ENCODE results near the gene CCDC158. TPM values are rescaled to one million over a fixed set of nuclear protein-coding genes. Genes with fewer than 3 reads are reported as not detected.

Gene CCDC158
- total RNA-seq, 1 donor from 2014 or later = not detected

DNA sequence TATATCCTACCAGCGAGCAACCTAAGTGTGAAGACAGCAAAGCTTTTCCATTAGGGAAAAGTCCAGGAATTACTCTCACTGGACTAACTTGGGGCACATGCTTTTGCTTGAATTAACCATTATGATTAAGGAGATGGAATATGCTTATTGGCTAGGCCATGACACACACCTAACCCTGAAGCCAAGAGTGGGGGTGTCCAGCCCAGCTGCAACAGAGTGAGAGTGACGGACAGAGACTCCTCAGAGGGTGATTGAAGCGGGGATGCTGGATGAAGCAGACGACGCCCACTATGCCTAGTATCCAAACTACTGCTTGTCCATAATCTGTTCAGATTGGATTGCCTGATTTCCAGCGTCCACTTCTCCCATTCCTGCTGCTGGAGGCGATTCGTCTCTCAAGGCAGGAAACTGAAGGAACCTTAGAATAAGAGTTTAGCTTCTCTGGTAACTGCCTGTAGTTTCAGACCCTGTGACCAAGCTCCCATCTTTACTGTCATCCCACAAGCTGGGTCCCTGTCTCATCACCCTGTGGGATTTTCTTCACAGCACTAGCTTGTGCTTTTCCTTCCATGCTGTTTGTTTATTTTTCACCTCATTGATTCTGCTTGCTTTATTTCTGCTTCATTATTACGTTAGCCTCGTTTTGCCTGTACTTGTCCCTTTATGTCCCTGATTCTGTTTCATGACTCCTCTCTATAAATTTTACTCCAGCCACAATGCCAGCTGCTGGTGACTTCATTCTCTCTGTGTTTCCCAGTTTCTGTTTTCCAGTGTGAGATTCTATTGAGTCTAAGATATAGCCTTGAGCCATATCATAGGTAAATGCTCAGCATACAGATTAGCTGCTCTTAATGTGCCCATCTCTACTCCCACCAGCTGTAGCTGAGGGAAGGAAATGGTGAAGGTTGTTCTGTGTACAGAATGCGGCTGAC is 150.4 kb downstream of the CCDC158 start:
- no peaks in the 10 kb centered on the region for H3K9me3 Mint-ChIP-seq (ENCODE audit: unreplicated experiment)
- H3K27me3 Mint-ChIP-seq (ENCODE audit: unreplicated experiment) = no peaks in the 10 kb centered on the region
- H3K4me1 Mint-ChIP-seq (ENCODE audit: low read depth, unreplicated experiment) = no peaks in the 10 kb centered on the region
- H3K4me3 Mint-ChIP-seq (ENCODE audit: unreplicated experiment) = no peak overlapping the region
- no peaks in the 10 kb centered on the region for H3K36me3 Mint-ChIP-seq (ENCODE audit: unreplicated experiment)
- no peak for DNase-seq
- TF ChIP-seq, protein P1, sequence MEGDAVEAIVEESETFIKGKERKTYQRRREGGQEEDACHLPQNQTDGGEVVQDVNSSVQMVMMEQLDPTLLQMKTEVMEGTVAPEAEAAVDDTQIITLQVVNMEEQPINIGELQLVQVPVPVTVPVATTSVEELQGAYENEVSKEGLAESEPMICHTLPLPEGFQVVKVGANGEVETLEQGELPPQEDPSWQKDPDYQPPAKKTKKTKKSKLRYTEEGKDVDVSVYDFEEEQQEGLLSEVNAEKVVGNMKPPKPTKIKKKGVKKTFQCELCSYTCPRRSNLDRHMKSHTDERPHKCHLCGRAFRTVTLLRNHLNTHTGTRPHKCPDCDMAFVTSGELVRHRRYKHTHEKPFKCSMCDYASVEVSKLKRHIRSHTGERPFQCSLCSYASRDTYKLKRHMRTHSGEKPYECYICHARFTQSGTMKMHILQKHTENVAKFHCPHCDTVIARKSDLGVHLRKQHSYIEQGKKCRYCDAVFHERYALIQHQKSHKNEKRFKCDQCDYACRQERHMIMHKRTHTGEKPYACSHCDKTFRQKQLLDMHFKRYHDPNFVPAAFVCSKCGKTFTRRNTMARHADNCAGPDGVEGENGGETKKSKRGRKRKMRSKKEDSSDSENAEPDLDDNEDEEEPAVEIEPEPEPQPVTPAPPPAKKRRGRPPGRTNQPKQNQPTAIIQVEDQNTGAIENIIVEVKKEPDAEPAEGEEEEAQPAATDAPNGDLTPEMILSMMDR (IDR thresholded peaks at IDR 0.05; ENCODE audit: partially characterized antibody, unreplicated experiment) = no peak
- H3K27ac Mint-ChIP-seq (ENCODE audit: unreplicated experiment) = no peak overlapping the region

DNA sequence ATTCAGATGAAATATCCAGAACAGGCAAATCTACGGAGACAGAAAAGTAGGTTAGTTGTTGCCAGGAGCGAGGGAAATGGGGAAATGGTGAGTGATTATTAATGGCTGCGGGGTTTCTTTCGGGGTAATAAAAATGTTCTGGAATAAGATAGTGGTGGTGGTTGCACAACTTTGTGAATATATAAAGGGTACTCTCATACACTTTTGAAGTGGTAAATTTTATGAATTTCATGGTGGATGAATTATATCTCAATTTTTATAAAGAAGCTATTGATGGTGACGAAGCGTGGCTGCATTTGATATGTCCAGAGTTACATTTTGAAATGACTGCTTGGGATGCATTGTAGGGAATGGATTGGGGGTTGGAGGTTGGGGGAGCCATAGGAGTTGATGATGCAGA is 153.1 kb downstream of the CCDC158 start:
- Mint-ChIP-seq H3K9me3 (ENCODE audit: unreplicated experiment) (no peaks in the 10 kb centered on the region), H3K4me1 (ENCODE audit: low read depth, unreplicated experiment) (no peaks in the 10 kb centered on the region), H3K4me3 (ENCODE audit: unreplicated experiment) (no peak overlapping the region), H3K27me3 (ENCODE audit: unreplicated experiment) (peaks cover 1% of the 10 kb centered on the region), H3K27ac (ENCODE audit: unreplicated experiment) (no peak overlapping the region), H3K36me3 (ENCODE audit: unreplicated experiment) (no peaks in the 10 kb centered on the region)
- no peak for DNase-seq
- TF ChIP-seq, protein P1 (IDR thresholded peaks at IDR 0.05; ENCODE audit: partially characterized antibody, unreplicated experiment) = no peak

DNA sequence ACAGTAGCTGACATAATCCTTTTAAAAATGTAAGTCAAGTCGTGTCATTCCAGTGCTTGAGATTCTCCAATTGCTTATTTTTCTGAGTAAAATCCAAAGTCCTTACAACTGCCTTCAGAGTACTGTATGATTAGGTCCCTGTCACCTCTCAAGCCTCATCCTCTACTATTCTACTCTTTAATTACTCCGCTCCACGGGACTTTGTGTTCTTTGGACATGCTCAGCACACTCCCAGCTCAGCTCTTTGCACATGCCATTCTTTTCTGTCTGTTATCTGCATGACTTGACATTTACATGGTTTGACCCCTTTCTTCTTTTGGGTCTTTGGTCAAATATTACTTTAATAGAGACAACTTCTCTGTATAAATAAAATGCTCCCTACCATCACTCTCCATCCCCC is 154.3 kb downstream of the CCDC158 start:
- TF ChIP-seq, protein P1 (IDR thresholded peaks at IDR 0.05; ENCODE audit: partially characterized antibody, unreplicated experiment) = no peak

DNA sequence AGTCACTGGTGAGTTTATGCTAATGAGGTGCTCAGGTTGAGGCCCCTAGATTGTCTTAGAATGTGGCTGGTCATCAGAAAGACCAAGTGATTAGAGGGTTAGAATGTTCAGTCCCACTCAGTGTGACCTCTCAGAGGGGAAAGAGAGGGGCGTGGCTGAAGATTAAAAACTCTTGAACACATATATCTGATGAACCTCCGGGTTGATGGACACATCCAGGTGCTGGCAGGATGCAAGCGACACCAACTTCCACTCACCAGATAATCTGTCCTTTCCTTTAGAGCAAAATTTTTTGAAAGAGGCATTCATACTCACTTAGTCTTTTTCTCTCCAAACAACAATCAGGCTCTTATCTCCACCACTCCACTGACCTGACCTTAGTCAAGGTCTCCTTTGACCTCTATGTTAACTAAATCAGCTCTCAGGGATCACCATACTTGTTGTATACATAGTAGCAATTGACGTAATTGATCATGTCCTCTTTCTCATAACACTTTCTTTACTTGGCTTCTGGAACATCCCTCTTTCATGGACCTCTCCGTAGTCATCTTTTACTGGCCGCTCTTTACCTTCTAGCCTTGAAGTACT is 155.2 kb downstream of the CCDC158 start:
- TF ChIP-seq, protein P1 (IDR thresholded peaks at IDR 0.05; ENCODE audit: partially characterized antibody, unreplicated experiment) = no peak
- H3K4me1 Mint-ChIP-seq (ENCODE audit: low read depth, unreplicated experiment) = no peaks in the 10 kb centered on the region
- H3K9me3 Mint-ChIP-seq (ENCODE audit: unreplicated experiment) = no peaks in the 10 kb centered on the region
- H3K36me3 Mint-ChIP-seq (ENCODE audit: unreplicated experiment) = no peaks in the 10 kb centered on the region
- H3K27me3 Mint-ChIP-seq (ENCODE audit: unreplicated experiment) = peaks cover 1% of the 10 kb centered on the region
- no peak overlapping the region for H3K27ac Mint-ChIP-seq (ENCODE audit: unreplicated experiment)
- no peak for DNase-seq
- no peak overlapping the region for H3K4me3 Mint-ChIP-seq (ENCODE audit: unreplicated experiment)

More for the DNA sequence above, 154.3 kb downstream of the CCDC158 start:
- H3K9me3 Mint-ChIP-seq (ENCODE audit: unreplicated experiment) = no peaks in the 10 kb centered on the region
- no peaks in the 10 kb centered on the region for H3K4me1 Mint-ChIP-seq (ENCODE audit: low read depth, unreplicated experiment)
- no peak overlapping the region for H3K27ac Mint-ChIP-seq (ENCODE audit: unreplicated experiment)
- peaks cover 1% of the 10 kb centered on the region for H3K27me3 Mint-ChIP-seq (ENCODE audit: unreplicated experiment)
- DNase-seq = no peak
- H3K36me3 Mint-ChIP-seq (ENCODE audit: unreplicated experiment) = no peaks in the 10 kb centered on the region
- H3K4me3 Mint-ChIP-seq (ENCODE audit: unreplicated experiment) = no peak overlapping the region

Other genes starting within 250 kb of the CCDC158 start
- 330 TPM for gene SCARB2, start 207.3 kb downstream of the CCDC158 start, total RNA-seq (ENCODE audit: unreplicated experiment)
- 2.9 TPM for gene FAM47E, start 169.4 kb downstream of the CCDC158 start, total RNA-seq (ENCODE audit: unreplicated experiment)
- 15.9 TPM for gene STBD1, start 114.4 kb downstream of the CCDC158 start, total RNA-seq (ENCODE audit: unreplicated experiment)
- gene SHROOM3, start 14.1 kb upstream of the CCDC158 start, total RNA-seq (ENCODE audit: unreplicated experiment) = 1.9 TPM